Hepatic stellate cell (primary cell): ENCODE data around the gene SNTG2.

Experiments used
- DNase-seq: peaks from one replicate; pipeline ENCODE4 v3.0.0; 2011; ENCODE audit warnings: low spot score

SNTG2 gene

GRCh38 chr2:1318366-1319009 lies 367.8 kb downstream of the SNTG2 start:
- no peak for DNase-seq

- DNase-seq, result no peak
These were observed 368.7 kb downstream of the SNTG2 start for GRCh38 chr2:1319393-1319792.

- DNase-seq, result no peak
These were observed 370.7 kb downstream of the SNTG2 start for GRCh38 chr2:1321321-1321720.

- no peak for DNase-seq
These were observed 374.2 kb downstream of the SNTG2 start for GRCh38 chr2:1324884-1325283.

GRCh38 chr2:1328684-1329083 lies 378.0 kb downstream of the SNTG2 start:
- no peak for DNase-seq

GRCh38 chr2:1339388-1340140 lies 388.9 kb downstream of the SNTG2 start:
- DNase-seq, result no peak

DNA sequence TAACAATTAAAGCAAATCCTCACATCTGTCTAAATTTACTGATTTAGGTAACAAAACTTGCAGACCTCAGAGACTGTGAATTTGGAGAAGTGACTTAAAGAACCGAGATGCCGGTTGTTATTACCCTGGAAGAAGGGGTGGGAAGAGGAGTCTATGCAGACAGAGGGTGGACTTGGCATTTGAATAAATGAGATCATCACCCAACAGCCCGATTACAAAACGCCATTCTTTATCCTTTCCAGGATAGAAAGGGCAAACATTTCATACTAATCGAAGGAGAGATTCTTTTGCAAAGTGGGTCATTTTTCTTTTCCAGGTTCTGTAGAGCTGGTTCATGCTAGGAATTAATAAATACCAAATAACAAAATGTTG lies 389.5 kb downstream of the SNTG2 start:
- no peak for DNase-seq

DNA sequence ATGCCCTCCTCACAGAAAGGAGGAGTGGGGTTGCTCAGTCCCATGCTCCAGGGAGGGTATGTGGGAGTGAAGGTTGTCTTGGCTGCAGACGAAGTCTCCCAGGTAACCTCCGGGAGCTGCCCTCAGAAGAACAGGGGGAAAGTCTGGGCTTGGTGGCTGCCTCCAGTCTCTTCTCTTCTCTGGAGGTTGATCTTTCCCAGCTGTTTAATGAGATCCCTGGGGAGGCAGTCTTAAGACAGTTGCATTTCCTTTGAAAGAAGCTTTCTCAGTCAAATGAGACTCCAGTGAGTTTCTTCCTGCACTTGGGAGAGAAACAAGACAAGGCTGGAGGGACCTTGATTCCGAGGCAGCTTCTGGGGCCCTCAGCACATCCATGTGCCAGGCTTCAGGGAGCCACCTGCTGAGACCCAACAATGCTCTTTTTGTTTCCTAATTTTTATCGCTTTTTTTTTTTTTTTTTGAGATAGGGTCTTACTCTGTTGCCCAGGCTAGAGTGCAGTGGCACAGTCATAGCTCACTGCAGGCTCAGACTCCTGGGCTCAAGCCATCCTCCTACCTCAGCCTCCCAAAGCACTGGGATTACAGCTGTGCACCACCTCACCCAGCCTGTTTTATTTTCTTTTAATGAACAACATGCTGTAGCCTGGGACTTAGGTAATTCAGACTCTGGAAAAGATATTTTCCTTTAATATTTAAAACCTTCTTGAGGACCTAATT lies 390.9 kb downstream of the SNTG2 start:
- DNase-seq, result no peak

- no peak for DNase-seq
These were observed 398.1 kb downstream of the SNTG2 start for GRCh38 chr2:1348789-1349188.

DNA sequence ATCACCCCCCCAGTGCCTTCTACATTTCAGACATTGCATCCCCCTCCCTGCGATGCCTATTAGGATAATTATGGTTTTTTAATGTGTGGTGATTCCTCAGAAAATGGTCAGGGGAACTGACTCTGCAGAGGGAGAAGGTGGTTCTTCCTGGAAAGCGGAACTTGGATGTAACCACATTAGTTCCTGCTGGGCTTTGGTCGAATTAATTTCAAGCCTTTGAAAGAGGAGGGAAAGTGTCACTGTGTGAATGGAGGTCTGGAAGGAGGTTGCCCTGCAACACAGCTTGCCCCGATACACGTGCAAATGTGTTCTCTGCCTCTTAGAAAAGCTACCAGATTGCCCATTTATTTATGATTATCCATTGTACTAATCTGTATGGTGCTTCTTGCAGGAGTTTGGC lies 399.5 kb downstream of the SNTG2 start:
- DNase-seq, result no peak

- no peak for DNase-seq
These were observed 402.5 kb downstream of the SNTG2 start for GRCh38 chr2:1353124-1353523.

DNA sequence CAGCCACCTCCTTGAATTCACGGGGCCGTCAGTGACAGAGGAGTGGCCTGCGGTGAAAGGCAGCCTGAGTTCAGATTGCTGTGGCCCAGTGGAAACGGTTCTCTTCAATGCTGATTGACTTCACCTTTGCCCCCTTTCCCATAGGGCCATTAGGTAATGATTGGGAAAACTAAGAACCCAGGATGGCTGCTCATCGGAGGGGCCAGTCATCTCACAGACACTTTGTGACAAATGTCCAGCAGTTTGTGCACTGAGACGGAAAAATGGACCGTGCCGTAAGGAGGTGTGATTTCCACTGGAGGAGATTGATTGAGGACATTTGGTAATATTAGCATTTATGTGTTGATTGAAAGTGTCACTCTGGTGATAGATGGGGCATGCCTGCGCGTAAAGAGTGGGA lies 402.9 kb downstream of the SNTG2 start:
- no peak for DNase-seq

DNA sequence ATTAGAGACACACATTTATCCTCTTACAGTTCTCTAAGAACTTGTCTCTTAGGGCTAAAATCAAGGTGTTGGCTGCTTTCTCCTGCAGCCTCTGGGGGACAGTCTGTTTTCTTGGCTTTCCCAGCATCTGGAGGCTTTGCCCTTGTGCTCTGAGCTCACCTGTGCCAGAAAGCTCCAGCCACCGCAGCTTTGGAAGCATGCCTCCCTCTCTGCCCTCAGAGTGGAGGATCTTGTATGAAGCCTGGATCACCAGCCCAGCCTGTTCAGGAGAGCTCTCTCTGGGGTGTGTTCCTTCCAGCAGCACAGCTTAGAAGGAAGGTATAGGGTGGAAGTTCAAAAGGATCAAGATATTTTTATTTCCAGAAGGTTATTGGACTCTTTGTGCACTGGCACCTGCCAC lies 409.5 kb downstream of the SNTG2 start:
- DNase-seq, result no peak

GRCh38 chr2:1360557-1361250 lies 410.1 kb downstream of the SNTG2 start:
- no peak for DNase-seq

- DNase-seq, result no peak
These were observed 412.7 kb downstream of the SNTG2 start for GRCh38 chr2:1363367-1363766.

GRCh38 chr2:1366546-1367134 lies 416.0 kb downstream of the SNTG2 start:
- no peak for DNase-seq

GRCh38 chr2:1367601-1368000 lies 417.0 kb downstream of the SNTG2 start:
- DNase-seq, result no peak

- DNase-seq, result no peak
These were observed 419.3 kb downstream of the SNTG2 start for GRCh38 chr2:1369905-1370304.

GRCh38 chr2:1370461-1370860 lies 419.8 kb downstream of the SNTG2 start:
- DNase-seq, result no peak

DNA sequence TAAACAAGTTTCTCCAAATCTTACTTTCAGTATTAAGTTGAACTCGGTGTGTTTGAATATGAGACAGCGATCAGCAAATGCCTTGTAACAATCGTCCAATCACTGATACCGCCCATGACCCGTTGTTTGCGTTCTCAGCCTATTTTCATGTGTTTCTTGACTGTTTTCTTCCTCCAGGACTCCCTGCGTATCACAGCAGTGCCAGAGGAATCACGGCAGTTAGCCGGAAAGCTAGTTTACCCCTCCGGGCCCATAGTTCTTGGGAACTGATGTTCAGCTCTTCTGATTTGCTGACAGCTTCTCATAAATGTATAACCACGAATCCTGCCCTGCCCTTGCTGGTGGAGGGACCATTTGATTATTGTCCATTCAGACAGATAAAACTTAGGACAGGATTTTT lies 420.4 kb downstream of the SNTG2 start:
- no peak for DNase-seq

- no peak for DNase-seq
These were observed 423.2 kb downstream of the SNTG2 start for GRCh38 chr2:1373830-1374229.

- DNase-seq, result no peak
These were observed 423.6 kb downstream of the SNTG2 start for GRCh38 chr2:1374287-1374686.
